HCT116 (cell line): ENCODE data around the gene PPP1R1B. TPM values are rescaled to one million over a fixed set of nuclear protein-coding genes. Genes with fewer than 3 reads are reported as not detected.

Source experiments
- ATAC-seq: fragments of 200-7000 bp; cut with Tn5 transposase; 2 replicates; pipeline ENCODE4 v1.9.1; 2020; ENCODE audit warnings: mild to moderate bottlenecking, moderate library complexity
- BruUV-seq: library from RNA; stranded (reverse); fragments of 400-500 nt; replicated peaks from 2 replicates; lab custom pipeline; 2021; lab: Mats Ljungman, UMichigan
- CTCF ChIA-PET: fragments of 300-600 bp; sonication (Branson Sonifier 250); formaldehyde crosslinking; loops from one replicate; lab custom pipeline; 2021; ENCODE audit warnings: antibody characterized with exemption; lab: Charles Lee
- POLR2A ChIA-PET: fragments of 300-600, 350-600 bp; sonication (Branson Sonifier 250); formaldehyde crosslinking; loops from one replicate; lab custom pipeline; 2021; ENCODE audit warnings: antibody characterized with exemption; lab: Charles Lee
- RAD21 ChIA-PET, 2 experiments: fragments of 300-600 bp; sonication (Branson Sonifier 250); formaldehyde crosslinking; loops; one replicate each; lab custom pipeline; 2023; ENCODE audit warnings: low total read pairs in 2 of 2; ENCODE audit not compliant: uncharacterized antibody in 2 of 2, unreplicated experiment in 2 of 2, low non-redundant PET in 1 of 2; lab: Charles Lee
- DNase-seq: peaks from one replicate; pipeline ENCODE4 v3.0.0-alpha.2; 2010; ENCODE audit warnings: low read depth, low spot score
- H2AFZ ChIP-seq: fragments of 200-600 bp; shearing (Covaris generic), sonication (generic); 2 replicates; pipeline ENCODE4 v1.6.1; 2017; ENCODE audit warnings: low read depth, mixed run types, mixed read lengths, antibody characterized with exemption, low read length; ENCODE audit not compliant: poor library complexity, severe bottlenecking
- H3K27ac ChIP-seq: 2 replicates; pipeline ENCODE4 v1.5.1; 2012; ENCODE audit warnings: low read depth, low read length
- H3K27me3 ChIP-seq: fragments of 200-600 bp; sonication (generic); 2 replicates; pipeline ENCODE4 v1.6.1; 2016; ENCODE audit warnings: mixed run types, low read length, mixed read lengths; ENCODE audit not compliant: insufficient read depth
- H3K36me3 ChIP-seq, 2 experiments: fragments of 200-500 bp in 1 of 2; fragments of 200-600 bp in 1 of 2; sonication (Bioruptor generic) in 1 of 2; sonication (generic) in 1 of 2; 2 replicates each; pipeline versions ENCODE4 v1.5.1 to v1.6.1; 2014 to 2016; ENCODE audit warnings: low read length in 2 of 2, inconsistent platforms in 1 of 2, mixed read lengths in 1 of 2, mixed run types in 1 of 2; ENCODE audit not compliant: insufficient read depth in 2 of 2, control insufficient read depth in 1 of 2
- H3K4me1 ChIP-seq, 2 experiments: fragments of 200-600 bp in 1 of 2; sonication (generic) in 1 of 2; 2 replicates each; pipeline versions ENCODE4 v1.5.1 to v1.6.1; 2012 to 2017; ENCODE audit warnings: low read length in 2 of 2, inconsistent platforms in 1 of 2, mild to moderate bottlenecking in 1 of 2, mixed read lengths in 1 of 2, mixed run types in 1 of 2, moderate library complexity in 1 of 2; ENCODE audit not compliant: insufficient read depth in 2 of 2, control insufficient read depth in 1 of 2
- H3K4me2 ChIP-seq: fragments of 200-600 bp; sonication (generic); 2 replicates; pipeline ENCODE4 v1.6.1; 2017; ENCODE audit warnings: mixed run types, low read length, mixed read lengths
- H3K4me3 ChIP-seq, 2 experiments: fragments of 200-600 bp in 1 of 2; sonication (generic) in 1 of 2; replicated peaks in 1 of 2; 2 replicates each; pipeline ENCODE4 v1.5.1; 2011 to 2016; ENCODE audit warnings: low read length in 2 of 2, control low read depth in 1 of 2, low read depth in 1 of 2, mild to moderate bottlenecking in 1 of 2, mixed read lengths in 1 of 2, mixed run types in 1 of 2
- H3K79me2 ChIP-seq: fragments of 200-600 bp; sonication (generic); 2 replicates; pipeline ENCODE4 v1.6.1; 2017; ENCODE audit warnings: mild to moderate bottlenecking, mixed run types, low read length, moderate library complexity, mixed read lengths; ENCODE audit not compliant: insufficient read depth
- H3K9ac ChIP-seq: fragments of 200-600 bp; sonication (generic); 2 replicates; pipeline ENCODE4 v1.6.1; 2016; ENCODE audit warnings: low read length, mixed read lengths
- H3K9me2 ChIP-seq: fragments of 200-600 bp; sonication (generic), shearing (Covaris generic); 2 replicates; pipeline ENCODE4 v1.6.1; 2017; ENCODE audit warnings: mixed run types, mild to moderate bottlenecking, moderate library complexity; ENCODE audit not compliant: insufficient read depth
- H3K9me3 ChIP-seq, 2 experiments: fragments of 200-500 bp in 1 of 2; fragments of 200-600 bp in 1 of 2; sonication (Bioruptor generic) in 1 of 2; sonication (generic) in 1 of 2; 2 replicates each; pipeline ENCODE4 v1.6.1; 2014 to 2017; ENCODE audit warnings: low read length in 2 of 2, mixed read lengths in 2 of 2, inconsistent platforms in 1 of 2, low read depth in 1 of 2, mild to moderate bottlenecking in 1 of 2, mixed run types in 1 of 2, moderate library complexity in 1 of 2; ENCODE audit not compliant: control insufficient read depth in 1 of 2, insufficient read depth in 1 of 2
- H4K20me1 ChIP-seq: fragments of 200-600 bp; sonication (generic), shearing (Covaris generic); 2 replicates; pipeline ENCODE4 v1.6.1; 2017; ENCODE audit warnings: mixed run types, mild to moderate bottlenecking, moderate library complexity; ENCODE audit not compliant: insufficient read depth
- CBX3 ChIP-seq: IDR thresholded peaks from 2 replicates; pipeline ENCODE4 v1.6.1; 2012; ENCODE audit warnings: low read depth
- CEBPB ChIP-seq: IDR thresholded peaks from 2 replicates; pipeline ENCODE4 v1.6.1; 2012; ENCODE audit warnings: low read depth
- EGR1 ChIP-seq: IDR thresholded peaks from 2 replicates; pipeline ENCODE4 v1.6.1; 2012; ENCODE audit warnings: low read depth
- ELF1 ChIP-seq: IDR thresholded peaks from 2 replicates; pipeline ENCODE4 v1.6.1; 2012; ENCODE audit warnings: low read depth, borderline replicate concordance
- EZH2phosphoT487 ChIP-seq: fragments of 200-600 bp; IDR thresholded peaks from 2 replicates; pipeline ENCODE4 v1.6.1; 2018; ENCODE audit warnings: antibody characterized with exemption, borderline replicate concordance
- FOSL1 ChIP-seq: IDR thresholded peaks from 2 replicates; pipeline ENCODE4 v1.6.1; 2012; ENCODE audit warnings: low read depth
- JUND ChIP-seq: IDR thresholded peaks from 2 replicates; pipeline ENCODE4 v1.6.1; 2012
- MAX ChIP-seq: IDR thresholded peaks from 2 replicates; pipeline ENCODE4 v1.6.1; 2012
- POLR2A ChIP-seq: IDR thresholded peaks from 2 replicates; pipeline ENCODE4 v1.7.0; 2011; ENCODE audit warnings: borderline replicate concordance; ENCODE audit not compliant: insufficient read depth, insufficient read length; ENCODE audit errors: extremely low read depth
- POLR2AphosphoS5 ChIP-seq: IDR thresholded peaks from 2 replicates; pipeline ENCODE4 v1.6.1; 2011; ENCODE audit warnings: mild to moderate bottlenecking, low read depth, low read length, moderate library complexity
- RAD21 ChIP-seq: IDR thresholded peaks from 2 replicates; pipeline ENCODE4 v1.6.1; 2012; ENCODE audit warnings: low read depth, mild to moderate bottlenecking
- SIN3A ChIP-seq: IDR thresholded peaks from 2 replicates; pipeline ENCODE4 v1.6.1; 2012; ENCODE audit warnings: low read depth
- SP1 ChIP-seq: IDR thresholded peaks from 2 replicates; pipeline ENCODE4 v1.6.1; 2012; ENCODE audit warnings: low read depth
- SRF ChIP-seq: IDR thresholded peaks from 2 replicates; pipeline ENCODE4 v1.6.1; 2012; ENCODE audit warnings: low read depth
- TCF7L2 ChIP-seq: IDR thresholded peaks from 2 replicates; pipeline ENCODE4 v1.7.0; 2011; ENCODE audit warnings: borderline replicate concordance, inconsistent platforms; ENCODE audit not compliant: insufficient read depth, insufficient read length; ENCODE audit errors: extremely low read depth
- YY1 ChIP-seq: IDR thresholded peaks from 2 replicates; pipeline ENCODE4 v1.6.1; 2011; ENCODE audit warnings: low read length, low read depth, moderate library complexity, mild to moderate bottlenecking; ENCODE audit not compliant: insufficient replicate concordance; ENCODE audit errors: extremely low read depth
- ZFX ChIP-seq: fragments of 450-650 bp; IDR thresholded peaks from 2 replicates; pipeline ENCODE4 v1.6.1; 2017
- ZNF274 ChIP-seq: fragments of 200-500 bp; sonication (Bioruptor generic); IDR thresholded peaks from 2 replicates; pipeline ENCODE4 v1.6.1; 2014; ENCODE audit warnings: mild to moderate bottlenecking, low read depth, low read length, inconsistent platforms
- intact Hi-C: fragments of 100-400 bp; cut with micrococcal nuclease; formaldehyde crosslinking; loops from 2 replicates; pipeline ENCODE4 v1.10.0; 2022
- total RNA-seq: library from RNA; stranded (reverse); gene quantifications from one replicate; pipeline ENCODE4 v1.2.1, GENCODE V29; 2021; ENCODE audit not compliant: unreplicated experiment
- TF ChIP-seq, protein P1 (sequence below): IDR thresholded peaks from 2 replicates; pipeline ENCODE4 v1.6.1; 2011; ENCODE audit warnings: mild to moderate bottlenecking, low read length, moderate library complexity; ENCODE audit not compliant: insufficient replicate concordance; ENCODE audit errors: extremely low read depth

PPP1R1B gene
- total RNA-seq, 1 experiment from 2014 or later, result 0.49 TPM

DNA sequence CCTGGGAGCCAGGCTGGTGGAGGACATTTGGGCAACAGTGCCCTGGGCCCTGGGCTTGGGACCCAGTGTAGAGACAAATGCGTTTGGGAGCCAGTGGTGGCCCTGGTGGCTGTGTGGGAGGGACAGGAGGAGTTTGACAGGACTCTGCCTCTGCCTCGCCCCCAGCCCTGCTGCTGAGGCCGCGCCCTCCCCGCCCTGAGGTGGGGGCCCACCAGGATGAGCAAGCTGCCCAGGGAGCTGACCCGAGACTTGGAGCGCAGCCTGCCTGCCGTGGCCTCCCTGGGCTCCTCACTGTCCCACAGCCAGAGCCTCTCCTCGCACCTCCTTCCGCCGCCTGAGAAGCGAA, 26.5 kb downstream of the PPP1R1B start:
- no peak for ATAC-seq
- H4K20me1 ChIP-seq, result no peaks in the 10 kb centered on the region

More for the DNA sequence above, 26.5 kb downstream of the PPP1R1B start:
- H3K9me2 ChIP-seq, result no peaks in the 10 kb centered on the region
- RAD21 ChIA-PET, result interaction anchor here in 1 of 2 experiments (0.5 to 1.0 kb wide), 2 partner anchors 31 to 107 kb away, joined by 3 to 5 read pairs; no protein-coding TSS in a partner anchor
- H3K27ac ChIP-seq, result no peak overlapping the region; the same call in 1 of the 2 replicates
- H3K4me3 ChIP-seq, result no peak overlapping the region
- no peak for TF ChIP-seq CBX3
- no peak for TF ChIP-seq SIN3A
- TF ChIP-seq POLR2AphosphoS5, result no peak
- no peak for TF ChIP-seq EZH2phosphoT487
- TF ChIP-seq EGR1, result no peak
- TF ChIP-seq ELF1, result no peak
- no peak for TF ChIP-seq ZNF274
- TF ChIP-seq YY1, result no peak
- no peak for TF ChIP-seq TCF7L2
- TF ChIP-seq FOSL1, result no peak
- no peak for TF ChIP-seq SP1
- TF ChIP-seq MAX, result no peak
- no peak for TF ChIP-seq SRF
- TF ChIP-seq, protein P1, sequence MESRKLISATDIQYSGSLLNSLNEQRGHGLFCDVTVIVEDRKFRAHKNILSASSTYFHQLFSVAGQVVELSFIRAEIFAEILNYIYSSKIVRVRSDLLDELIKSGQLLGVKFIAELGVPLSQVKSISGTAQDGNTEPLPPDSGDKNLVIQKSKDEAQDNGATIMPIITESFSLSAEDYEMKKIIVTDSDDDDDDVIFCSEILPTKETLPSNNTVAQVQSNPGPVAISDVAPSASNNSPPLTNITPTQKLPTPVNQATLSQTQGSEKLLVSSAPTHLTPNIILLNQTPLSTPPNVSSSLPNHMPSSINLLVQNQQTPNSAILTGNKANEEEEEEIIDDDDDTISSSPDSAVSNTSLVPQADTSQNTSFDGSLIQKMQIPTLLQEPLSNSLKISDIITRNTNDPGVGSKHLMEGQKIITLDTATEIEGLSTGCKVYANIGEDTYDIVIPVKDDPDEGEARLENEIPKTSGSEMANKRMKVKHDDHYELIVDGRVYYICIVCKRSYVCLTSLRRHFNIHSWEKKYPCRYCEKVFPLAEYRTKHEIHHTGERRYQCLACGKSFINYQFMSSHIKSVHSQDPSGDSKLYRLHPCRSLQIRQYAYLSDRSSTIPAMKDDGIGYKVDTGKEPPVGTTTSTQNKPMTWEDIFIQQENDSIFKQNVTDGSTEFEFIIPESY, result no peak
- TF ChIP-seq CEBPB, result no peak
- TF ChIP-seq ZFX, result no peak
- TF ChIP-seq POLR2A, result no peak
- no peak for TF ChIP-seq JUND
- TF ChIP-seq RAD21, result no peak
- H3K9me3 ChIP-seq, result no peaks in the 10 kb centered on the region
- H3K79me2 ChIP-seq, result no peaks in the 10 kb centered on the region
- no peaks in the 10 kb centered on the region; a peak in 1 of 4 replicates for H3K36me3 ChIP-seq
- no peaks in the 10 kb centered on the region for H3K27me3 ChIP-seq
- no TSS peak for BruUV-seq
- POLR2A ChIA-PET, result no interaction called here
- no peak overlapping the region for H3K9ac ChIP-seq
- intact Hi-C loops, result no loop called here
- H3K4me1 ChIP-seq, result peaks cover 13 to 56% of the 10 kb centered on the region in 2 experiments
- H2AFZ ChIP-seq, result no peak overlapping the region
- CTCF ChIA-PET, result interaction anchor here (1.0 to 3.6 kb wide), 24 partner anchors 8 to 446 kb away, joined by 3 to 30 read pairs (median 4); partner anchors contain the start of genes ERBB2 and STARD3
- DNase-seq, result no peak
- H3K4me2 ChIP-seq, result no peak overlapping the region
